ENCODE measurements around the gene EXOC6B.

GRCh38 chr2:72603481-72603880, 222.4 kb downstream of the EXOC6B start:
- TF ChIP-seq CTCF (IDR thresholded peaks at IDR 0.05) (no peak), USF2 (IDR thresholded peaks at IDR 0.05) (no peak), HDAC2 (IDR thresholded peaks at IDR 0.05) (no peak), EP300 (IDR thresholded peaks at IDR 0.05) (no peak)
